Adipocyte (in vitro differentiated cells): ENCODE measurements around the gene PTPRN2.

ENCODE experiments used
- DNase-seq: peaks from one replicate; pipeline ENCODE4 v3.0.0-alpha.2; 2015; ENCODE audit warnings: low read depth
- H3K27me3 ChIP-seq: replicated peaks from 2 replicates; pipeline ENCODE4 v1.7.0; 2013; ENCODE audit warnings: mild to moderate bottlenecking, low read length, moderate library complexity; ENCODE audit not compliant: control insufficient read depth, insufficient read depth
- H3K36me3 ChIP-seq: 2 replicates; pipeline ENCODE4 v1.7.0; 2013; ENCODE audit warnings: low read length, mild to moderate bottlenecking, moderate library complexity; ENCODE audit not compliant: control insufficient read depth, insufficient read depth, severe bottlenecking
- H3K4me1 ChIP-seq: 2 replicates; pipeline ENCODE4 v1.7.0; 2013; ENCODE audit warnings: mild to moderate bottlenecking, low read length, moderate library complexity; ENCODE audit not compliant: control insufficient read depth, insufficient read depth
- H3K4me3 ChIP-seq: 2 replicates; pipeline ENCODE4 v1.7.0; 2013; ENCODE audit warnings: mild to moderate bottlenecking, low read length, moderate library complexity
- H3K9ac ChIP-seq: 2 replicates; pipeline ENCODE4 v1.7.0; 2013; ENCODE audit warnings: mild to moderate bottlenecking, low read length, moderate library complexity
- H3K9me3 ChIP-seq: 2 replicates; pipeline ENCODE4 v1.7.0; 2013; ENCODE audit warnings: mild to moderate bottlenecking, low read length, moderate library complexity; ENCODE audit not compliant: control insufficient read depth

PTPRN2 gene

GRCh38 chr7:157827045-157827862 is 760.4 kb downstream of the PTPRN2 start:
- H3K4me1 ChIP-seq = no peaks in the 10 kb centered on the region
- H3K9ac ChIP-seq = no peak overlapping the region
- no peak for DNase-seq
- H3K9me3 ChIP-seq = peaks cover 1% of the 10 kb centered on the region
- H3K4me3 ChIP-seq = no peak overlapping the region
- no peaks in the 10 kb centered on the region for H3K27me3 ChIP-seq
- no peaks in the 10 kb centered on the region for H3K36me3 ChIP-seq

GRCh38 chr7:157826566-157826965 is 761.1 kb downstream of the PTPRN2 start:
- Histone ChIP-seq H3K9ac (no peak overlapping the region), H3K9me3 (peaks cover 2% of the 10 kb centered on the region), H3K4me3 (no peak overlapping the region), H3K4me1 (no peaks in the 10 kb centered on the region), H3K27me3 (no peaks in the 10 kb centered on the region), H3K36me3 (no peaks in the 10 kb centered on the region)
- no peak for DNase-seq

DNA sequence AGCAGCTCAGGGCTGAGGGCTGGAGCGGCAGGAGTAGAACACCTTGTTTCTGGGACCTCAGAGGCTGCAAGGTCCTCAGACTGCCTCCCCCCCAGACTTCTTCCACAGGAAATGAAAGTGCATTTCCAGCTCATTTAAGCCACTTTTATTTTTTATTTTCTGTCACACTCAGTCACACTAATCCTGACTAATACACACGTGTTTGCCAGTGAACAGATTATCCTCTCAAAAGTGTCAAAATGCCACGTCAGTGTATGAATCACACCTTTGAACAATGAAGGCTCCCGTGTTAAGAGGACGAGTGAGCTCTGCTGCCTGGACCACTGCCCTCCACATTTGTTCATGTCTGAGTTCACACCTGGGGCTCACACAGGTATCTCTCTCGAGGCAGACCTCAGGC is 762.3 kb downstream of the PTPRN2 start:
- no peak overlapping the region for H3K9ac ChIP-seq
- DNase-seq = no peak
- no peaks in the 10 kb centered on the region for H3K36me3 ChIP-seq
- H3K9me3 ChIP-seq = peaks cover 2% of the 10 kb centered on the region
- no peaks in the 10 kb centered on the region for H3K4me1 ChIP-seq
- no peak overlapping the region for H3K4me3 ChIP-seq
- H3K27me3 ChIP-seq = no peaks in the 10 kb centered on the region

DNA sequence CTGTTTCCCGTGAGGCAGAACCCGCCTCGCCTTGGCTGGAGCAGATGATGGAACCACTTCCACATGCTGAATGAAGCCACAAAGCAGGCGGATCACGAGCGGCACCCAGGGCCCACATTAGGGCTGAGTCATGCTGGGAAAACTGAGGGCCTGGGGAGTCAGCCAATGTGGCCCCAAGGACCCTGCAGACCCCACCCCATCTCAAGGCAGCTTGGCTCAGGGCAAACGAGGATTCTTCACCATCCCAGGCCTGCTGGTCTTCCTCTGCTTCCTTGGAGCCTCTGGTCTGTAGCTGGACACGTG is 762.9 kb downstream of the PTPRN2 start:
- H3K27me3 ChIP-seq = no peaks in the 10 kb centered on the region
- peaks cover 2% of the 10 kb centered on the region for H3K9me3 ChIP-seq
- H3K4me3 ChIP-seq = no peak overlapping the region
- no peaks in the 10 kb centered on the region for H3K36me3 ChIP-seq
- no peak overlapping the region for H3K9ac ChIP-seq
- DNase-seq = no peak
- no peaks in the 10 kb centered on the region for H3K4me1 ChIP-seq

GRCh38 chr7:157824011-157824818 is 763.4 kb downstream of the PTPRN2 start:
- H3K36me3 ChIP-seq = no peaks in the 10 kb centered on the region
- no peak overlapping the region for H3K4me3 ChIP-seq
- no peak overlapping the region for H3K9ac ChIP-seq
- peaks cover 2% of the 10 kb centered on the region for H3K9me3 ChIP-seq
- no peaks in the 10 kb centered on the region for H3K27me3 ChIP-seq
- no peaks in the 10 kb centered on the region for H3K4me1 ChIP-seq
- DNase-seq = no peak

DNA sequence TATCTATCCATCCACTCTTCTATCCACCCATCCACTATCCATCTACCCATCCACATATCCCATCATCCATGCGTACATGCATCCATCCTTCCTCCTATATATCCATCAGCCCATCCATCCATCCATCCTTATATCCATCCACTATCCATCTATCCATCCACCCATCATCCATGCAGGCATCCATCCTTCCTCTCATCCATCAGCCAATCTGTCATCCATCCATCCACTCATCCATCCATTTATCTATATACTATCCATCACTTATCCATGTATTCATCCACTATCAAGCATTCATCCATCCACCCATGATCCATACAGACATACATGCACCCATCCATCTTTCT is 765.0 kb downstream of the PTPRN2 start:
- Histone ChIP-seq H3K27me3 (no peaks in the 10 kb centered on the region), H3K9me3 (peaks cover 2% of the 10 kb centered on the region), H3K9ac (no peak overlapping the region), H3K4me1 (no peaks in the 10 kb centered on the region), H3K36me3 (no peaks in the 10 kb centered on the region), H3K4me3 (no peak overlapping the region)
- no peak for DNase-seq

- H3K9ac ChIP-seq = no peak overlapping the region
- no peaks in the 10 kb centered on the region for H3K4me1 ChIP-seq
- no peaks in the 10 kb centered on the region for H3K27me3 ChIP-seq
- no peak overlapping the region for H3K4me3 ChIP-seq
- H3K9me3 ChIP-seq = peaks cover 2% of the 10 kb centered on the region
- no peak for DNase-seq
- no peaks in the 10 kb centered on the region for H3K36me3 ChIP-seq
Observed at GRCh38 chr7:157821959-157822687, 765.5 kb downstream of the PTPRN2 start.

- no peaks in the 10 kb centered on the region for H3K4me1 ChIP-seq
- H3K27me3 ChIP-seq = no peaks in the 10 kb centered on the region
- H3K9me3 ChIP-seq = peaks cover 2% of the 10 kb centered on the region
Observed at GRCh38 chr7:157820796-157821195, 766.8 kb downstream of the PTPRN2 start.

DNA sequence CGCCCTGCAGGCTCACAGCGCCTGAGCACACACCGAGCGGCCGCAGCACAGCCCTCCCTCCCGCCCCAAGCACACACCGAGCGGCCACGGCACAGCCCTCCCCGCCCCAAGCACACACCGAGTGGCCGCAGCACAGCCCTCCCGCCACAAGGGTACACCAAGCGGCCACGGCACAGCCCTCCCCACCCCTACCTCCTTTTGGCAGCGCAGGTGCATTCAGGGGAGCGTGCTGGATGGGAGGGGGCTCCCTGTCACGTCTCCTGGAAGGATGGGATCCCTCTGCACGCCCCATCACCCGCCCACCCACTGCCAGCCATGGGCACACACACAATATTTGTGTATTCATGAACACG is 768.2 kb downstream of the PTPRN2 start:
- H3K36me3 ChIP-seq = no peaks in the 10 kb centered on the region
- DNase-seq = no peak
- no peaks in the 10 kb centered on the region for H3K4me1 ChIP-seq
- peaks cover 2% of the 10 kb centered on the region for H3K9me3 ChIP-seq
- H3K27me3 ChIP-seq = no peaks in the 10 kb centered on the region
- no peak overlapping the region for H3K4me3 ChIP-seq
- no peak overlapping the region for H3K9ac ChIP-seq

More at GRCh38 chr7:157820796-157821195, 766.8 kb downstream of the PTPRN2 start:
- no peak overlapping the region for H3K4me3 ChIP-seq
- no peak overlapping the region for H3K9ac ChIP-seq
- no peaks in the 10 kb centered on the region for H3K36me3 ChIP-seq
- no peak for DNase-seq

GRCh38 chr7:157818701-157819454 is 768.7 kb downstream of the PTPRN2 start:
- Histone ChIP-seq H3K36me3 (no peaks in the 10 kb centered on the region), H3K27me3 (no peaks in the 10 kb centered on the region), H3K4me3 (no peak overlapping the region), H3K9me3 (peaks cover 2% of the 10 kb centered on the region), H3K9ac (no peak overlapping the region), H3K4me1 (no peaks in the 10 kb centered on the region)
- no peak for DNase-seq
